HUDEP-2 (cell line): ENCODE results near the gene CLCN6.

Source experiments
- DNase-seq, 76 experiments: peaks; one replicate each; lab custom pipeline; 2025; ENCODE audit not compliant: unreplicated experiment in 76 of 76; lab: John Stamatoyannopoulos, UW

Gene CLCN6

DNA sequence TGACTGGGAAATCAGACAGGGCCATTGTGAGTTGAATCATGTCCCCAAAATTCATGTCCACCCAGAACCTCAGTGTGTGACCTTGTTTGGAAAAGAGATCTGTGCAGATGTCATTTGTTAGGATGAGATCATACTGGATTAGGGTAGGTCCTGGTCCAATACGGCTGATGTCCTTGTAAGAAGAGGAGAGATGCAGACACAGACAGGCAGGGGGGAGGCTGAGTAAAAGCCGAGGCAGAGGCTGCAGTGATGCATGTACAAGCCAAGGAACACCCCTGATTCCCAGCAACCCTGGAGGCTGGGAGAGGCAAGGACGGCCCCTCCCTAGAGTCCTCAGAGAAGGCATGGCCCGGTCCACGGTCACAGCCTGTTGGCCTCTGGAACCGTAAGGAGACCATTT, 68.6 kb downstream of the CLCN6 start:
- no peak for DNase-seq

DNA sequence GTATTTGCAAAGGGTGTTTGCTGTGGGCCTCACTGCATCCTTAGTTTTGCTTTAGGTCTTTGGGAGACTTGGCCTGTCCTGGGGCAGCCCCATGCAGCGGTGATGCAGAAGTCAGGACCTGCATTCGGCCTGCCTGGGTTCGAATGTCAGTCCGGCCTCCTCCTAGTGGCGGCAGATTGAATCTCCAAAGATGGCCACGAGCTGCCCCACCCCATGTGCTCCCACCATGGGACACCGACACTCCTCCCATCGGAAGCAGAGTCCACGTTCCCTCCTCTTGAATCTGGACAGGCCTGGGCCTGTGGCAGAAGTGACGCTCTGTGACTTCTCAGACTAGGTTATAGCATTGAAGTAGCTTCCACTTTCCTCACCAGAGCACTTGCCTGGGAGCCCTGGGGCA, 69.1 kb downstream of the CLCN6 start:
- DNase-seq, result no peak

DNA sequence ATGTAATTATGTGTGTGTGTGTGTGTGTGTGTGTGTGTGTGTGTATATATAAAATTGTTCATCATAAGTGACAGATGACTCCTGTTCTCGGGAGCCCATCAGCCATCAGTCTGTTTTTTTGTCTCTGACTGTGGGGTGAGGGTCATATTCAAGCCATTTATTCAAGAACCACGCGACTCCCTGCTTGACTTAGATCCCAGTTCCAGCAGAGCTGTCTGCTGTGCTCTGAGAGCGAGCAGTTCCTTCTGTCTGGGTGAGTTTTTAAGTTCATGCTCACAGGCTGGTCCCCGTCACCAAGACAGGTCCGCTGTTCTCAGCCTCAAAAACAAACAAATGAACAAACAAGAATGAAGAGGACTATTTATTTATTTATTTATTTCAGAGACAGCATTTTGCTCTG, 71.1 kb downstream of the CLCN6 start:
- DNase-seq, result no peak

DNA sequence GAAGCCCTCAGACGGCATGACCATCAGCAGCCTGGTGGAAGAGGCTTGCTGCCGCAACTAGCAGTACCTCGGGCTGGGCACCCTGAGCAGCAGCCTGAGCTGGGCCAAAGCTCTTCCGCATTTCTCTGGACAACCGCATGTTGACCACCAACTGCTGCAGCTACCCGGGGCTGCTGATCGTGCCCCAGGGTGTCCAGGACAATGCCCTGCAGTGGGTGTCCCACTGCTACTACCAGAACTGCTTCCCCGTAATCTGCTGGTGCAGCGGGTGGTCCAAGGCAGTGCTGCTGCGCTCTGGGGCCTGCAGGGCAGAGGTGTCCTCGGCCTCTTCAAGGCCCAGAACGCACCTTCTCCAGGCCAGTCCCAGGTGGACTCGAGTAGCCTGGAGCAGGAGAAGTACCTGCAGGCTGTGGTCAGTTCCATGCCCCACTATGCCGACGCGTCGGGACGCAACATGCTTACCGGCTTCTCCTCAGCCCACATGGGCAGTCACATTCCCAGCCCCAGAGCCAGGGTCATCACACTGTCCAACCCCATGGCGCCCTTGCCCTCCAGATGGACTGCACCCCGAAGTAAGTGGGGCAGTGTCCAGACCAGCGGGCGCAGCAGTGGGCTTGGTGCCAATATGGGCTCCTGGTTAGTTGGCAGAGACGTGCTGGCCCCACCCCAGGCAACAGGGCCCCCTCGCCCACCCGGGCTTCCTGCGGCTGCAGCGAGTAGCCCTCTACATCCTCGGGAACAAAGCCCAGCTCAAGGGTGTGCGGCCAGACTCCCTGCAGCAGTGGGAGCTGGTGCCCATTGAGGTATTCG, 72.3 kb downstream of the CLCN6 start:
- DNase-seq, result no peak

GRCh38 chr1:11878891-11879190, 72.8 kb downstream of the CLCN6 start:
- DNase-seq, result no peak

DNA sequence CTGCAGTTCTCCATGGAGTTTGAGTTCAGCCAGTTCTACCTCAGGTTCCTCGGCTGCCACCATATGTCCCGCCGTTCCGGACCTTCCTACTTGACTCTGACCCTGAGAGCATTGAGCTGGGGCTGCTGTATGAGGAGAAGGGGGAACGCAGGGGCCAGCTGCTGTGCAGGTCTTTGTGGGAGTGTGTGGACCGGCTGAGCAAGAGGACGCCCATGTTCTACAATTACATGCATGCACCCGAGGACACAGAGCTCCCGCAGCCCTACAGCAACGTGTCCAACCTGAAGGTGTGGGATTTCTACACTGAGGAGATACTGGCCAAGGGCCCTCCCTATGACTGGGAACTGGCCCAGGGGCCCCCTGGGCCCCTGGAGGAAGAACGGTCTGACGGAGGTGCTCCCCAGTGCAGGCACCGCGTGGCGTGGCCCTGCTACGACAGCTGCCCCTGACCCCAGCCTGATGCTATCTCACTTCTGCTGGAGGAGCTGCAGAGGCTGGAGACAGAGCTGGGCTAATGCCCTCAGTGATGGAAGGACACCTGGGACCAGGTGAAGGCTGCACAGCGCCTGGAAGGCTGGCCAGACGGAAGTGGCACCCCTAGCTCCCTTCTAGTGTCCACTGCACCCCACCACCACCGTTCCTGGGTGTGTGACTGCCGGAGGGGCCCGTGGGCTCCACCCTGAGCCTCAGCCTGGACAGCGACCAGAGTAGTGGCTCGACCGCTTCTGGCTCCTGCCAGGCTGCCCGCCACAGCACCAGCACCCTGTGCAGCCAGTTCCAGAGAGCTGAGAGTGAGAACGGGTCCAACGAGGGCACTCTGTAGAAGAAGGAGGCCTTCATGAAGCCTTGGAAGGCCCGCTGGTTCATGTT, 73.6 kb downstream of the CLCN6 start:
- no peak for DNase-seq

DNA sequence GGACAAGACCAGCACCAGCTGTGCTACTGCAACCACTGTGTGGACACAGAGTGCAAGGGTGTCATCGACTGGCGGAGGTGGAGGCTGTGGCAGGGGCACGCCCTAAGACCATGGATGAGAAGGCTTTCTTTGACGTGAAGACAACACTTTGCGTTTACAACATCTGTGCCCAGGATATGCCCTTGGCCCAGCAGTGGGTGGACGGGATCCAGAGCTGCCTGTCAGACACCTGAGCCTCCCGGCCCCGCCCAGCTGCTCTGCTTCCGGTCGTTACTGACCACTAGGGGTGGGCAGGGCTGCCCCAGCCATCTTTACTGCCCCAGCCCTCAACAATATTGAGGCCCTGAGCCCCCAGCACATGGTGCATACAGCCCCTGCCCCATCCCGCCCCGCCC, 74.2 kb downstream of the CLCN6 start:
- no peak for DNase-seq

DNA sequence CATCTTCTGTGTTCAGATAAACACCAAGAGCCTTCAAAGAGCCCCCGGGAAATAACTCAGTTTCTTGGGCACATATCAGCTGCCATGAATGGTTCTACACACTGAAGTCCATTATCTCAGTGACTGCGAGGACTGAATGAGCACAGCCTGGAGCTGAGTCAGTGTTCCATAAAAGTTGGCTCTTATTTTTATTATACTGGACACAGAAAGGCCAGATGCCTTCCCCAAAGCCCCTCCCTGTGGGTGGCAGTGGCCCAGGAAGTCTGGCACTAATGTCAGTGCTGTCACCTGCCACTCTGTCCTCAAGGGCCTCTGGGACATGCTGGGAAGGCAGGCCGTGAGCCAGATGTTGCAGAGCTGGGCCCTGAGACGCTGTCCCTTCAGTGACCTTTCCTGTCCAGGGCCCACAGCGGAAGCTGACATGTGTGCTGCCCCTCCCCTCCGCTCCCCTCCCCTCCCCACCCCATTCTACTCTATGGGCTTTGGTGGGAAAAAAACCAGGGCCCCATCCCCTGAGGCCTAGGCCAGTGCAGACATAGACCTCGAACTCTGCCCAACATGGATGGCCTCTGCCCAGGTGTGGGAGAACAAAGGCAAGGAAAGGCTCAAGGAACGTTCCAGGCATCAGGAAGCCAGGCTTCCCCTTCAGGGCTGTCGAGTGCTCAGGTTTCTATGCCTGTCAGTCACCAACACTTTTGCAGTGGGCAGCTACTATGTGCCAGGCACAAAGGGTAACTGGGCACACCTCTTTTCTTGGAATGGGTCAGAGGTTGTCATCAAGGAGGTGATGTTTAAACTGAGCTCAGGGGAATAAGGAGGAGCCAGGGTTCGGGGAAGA, 75.1 kb downstream of the CLCN6 start:
- DNase-seq, result no peak

DNA sequence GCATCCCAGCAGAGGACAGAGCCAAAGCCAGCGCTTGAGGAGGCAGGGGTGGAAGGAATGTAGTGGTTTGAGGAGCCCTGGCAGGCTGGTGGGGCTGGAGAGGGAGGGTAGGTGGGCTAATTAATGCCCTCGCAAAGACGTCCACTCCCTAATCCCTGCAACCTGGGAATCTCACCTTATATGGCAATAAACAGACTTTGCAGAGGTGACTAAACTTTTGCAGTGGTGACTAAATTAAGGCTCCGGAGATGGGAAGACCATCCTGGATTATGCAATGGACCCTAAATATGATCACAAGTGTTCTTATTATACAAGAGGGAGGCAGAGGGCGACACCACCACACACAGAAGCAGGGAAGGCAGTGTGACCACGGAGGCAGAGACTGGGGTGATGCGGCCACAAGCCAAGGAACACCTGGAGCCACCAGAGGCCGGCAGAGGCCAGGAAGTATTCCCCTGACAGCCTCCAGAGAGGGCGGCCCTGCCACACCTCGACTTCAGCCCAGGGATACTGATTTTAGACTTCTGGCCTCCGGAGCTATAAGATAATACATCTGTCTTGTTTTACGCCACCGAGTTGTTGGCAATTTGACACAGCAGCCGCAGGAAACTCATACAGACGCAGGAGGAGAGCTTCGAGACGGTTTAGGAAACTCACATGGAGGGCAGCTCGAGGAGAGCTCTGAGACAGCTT, 75.9 kb downstream of the CLCN6 start:
- peak in 1 of 76 experiments; percentile 1 for DNase-seq

DNA sequence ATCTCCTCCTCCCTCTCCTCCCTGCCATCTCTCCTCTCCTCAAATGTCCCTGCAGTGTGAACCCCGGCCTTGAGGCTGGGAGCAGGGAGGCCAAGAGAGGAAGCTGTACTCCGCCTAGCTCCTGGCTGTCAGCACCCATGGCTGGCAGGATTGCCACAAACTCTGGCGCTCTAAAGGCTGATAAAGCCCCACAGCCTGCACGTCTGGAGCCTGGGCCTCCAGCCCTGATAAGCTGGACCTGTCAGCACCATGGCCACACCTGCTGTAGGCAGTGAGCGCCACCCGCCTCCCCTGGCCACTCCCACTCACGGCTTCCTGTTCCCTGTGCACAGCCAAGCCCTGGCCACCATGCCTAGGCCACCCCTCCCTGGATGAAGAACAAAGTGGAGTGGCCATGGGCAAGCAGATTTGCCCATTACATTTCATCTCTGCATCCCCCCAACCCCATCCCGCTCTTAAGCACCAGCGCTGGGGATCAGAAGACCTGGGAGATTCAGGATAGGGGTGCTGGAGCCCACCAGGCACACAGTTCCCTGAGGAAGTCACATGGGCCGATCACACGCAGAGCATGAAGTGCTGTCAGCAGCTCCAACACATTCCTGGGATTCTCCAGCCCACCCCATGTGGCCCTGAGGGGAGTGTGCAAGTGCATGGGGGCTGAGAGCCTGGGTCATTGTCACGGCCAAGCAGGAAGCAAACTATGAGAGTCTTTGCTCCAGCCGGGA, 77.0 kb downstream of the CLCN6 start:
- peak in 75 of 76 experiments; percentile 28 to 95 (median 89) for DNase-seq

DNA sequence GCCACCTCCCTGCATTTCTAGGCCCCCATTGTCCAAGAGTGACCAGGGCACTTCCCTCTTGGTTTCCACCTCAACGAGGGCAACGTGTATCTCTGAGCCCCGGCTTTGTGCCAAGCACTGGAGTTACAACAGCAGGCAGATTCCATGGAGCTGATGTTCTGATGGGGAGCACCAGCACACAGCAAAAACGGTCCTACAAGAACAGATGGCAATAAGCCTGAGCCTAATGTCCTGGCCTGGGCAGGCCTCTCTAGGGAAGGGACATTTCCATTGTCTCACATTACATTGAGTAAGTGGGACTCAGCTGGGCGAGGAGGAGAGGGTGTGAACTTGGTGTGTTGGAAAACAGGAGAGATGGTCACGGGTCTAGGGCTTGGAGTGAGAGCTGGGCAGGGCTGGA, 79.9 kb downstream of the CLCN6 start:
- DNase-seq, result no peak

GRCh38 chr1:11886986-11887665, 81.1 kb downstream of the CLCN6 start:
- no peak for DNase-seq

DNA sequence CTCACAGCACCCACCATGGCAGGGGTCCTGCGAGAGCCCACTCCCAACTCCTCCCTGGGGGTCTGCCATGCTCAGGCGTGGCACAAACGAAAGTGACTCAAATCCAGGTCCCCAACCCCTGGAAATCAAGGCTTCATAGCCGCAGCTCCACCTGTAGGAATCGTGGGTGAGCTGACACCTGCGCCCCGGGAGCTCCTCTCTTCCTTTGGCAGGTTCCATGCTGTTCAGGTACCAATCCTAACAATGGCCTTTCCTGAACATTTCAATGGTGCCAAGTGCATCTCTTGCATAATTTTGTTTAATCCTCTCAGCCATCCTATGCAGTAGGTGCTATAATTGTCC, 81.6 kb downstream of the CLCN6 start:
- DNase-seq, result no peak

GRCh38 chr1:11888206-11888876, 82.3 kb downstream of the CLCN6 start:
- DNase-seq, result no peak

DNA sequence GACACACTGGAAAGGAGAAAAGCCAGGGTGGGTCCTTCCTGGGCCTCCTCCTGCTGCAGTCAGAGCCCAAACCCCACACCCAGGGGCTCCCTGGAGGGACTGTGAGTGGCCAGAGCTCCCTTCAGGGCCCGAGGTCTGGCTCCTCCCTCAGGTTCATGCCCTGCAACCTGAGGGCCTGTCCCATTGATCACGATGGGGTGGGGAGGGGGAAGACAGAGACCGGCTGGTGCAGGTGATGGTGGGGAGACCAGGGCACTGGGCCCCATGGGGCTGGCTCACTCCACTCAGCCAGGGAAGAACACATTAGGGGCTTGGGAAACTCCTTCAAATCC, 82.9 kb downstream of the CLCN6 start:
- DNase-seq, result no peak

DNA sequence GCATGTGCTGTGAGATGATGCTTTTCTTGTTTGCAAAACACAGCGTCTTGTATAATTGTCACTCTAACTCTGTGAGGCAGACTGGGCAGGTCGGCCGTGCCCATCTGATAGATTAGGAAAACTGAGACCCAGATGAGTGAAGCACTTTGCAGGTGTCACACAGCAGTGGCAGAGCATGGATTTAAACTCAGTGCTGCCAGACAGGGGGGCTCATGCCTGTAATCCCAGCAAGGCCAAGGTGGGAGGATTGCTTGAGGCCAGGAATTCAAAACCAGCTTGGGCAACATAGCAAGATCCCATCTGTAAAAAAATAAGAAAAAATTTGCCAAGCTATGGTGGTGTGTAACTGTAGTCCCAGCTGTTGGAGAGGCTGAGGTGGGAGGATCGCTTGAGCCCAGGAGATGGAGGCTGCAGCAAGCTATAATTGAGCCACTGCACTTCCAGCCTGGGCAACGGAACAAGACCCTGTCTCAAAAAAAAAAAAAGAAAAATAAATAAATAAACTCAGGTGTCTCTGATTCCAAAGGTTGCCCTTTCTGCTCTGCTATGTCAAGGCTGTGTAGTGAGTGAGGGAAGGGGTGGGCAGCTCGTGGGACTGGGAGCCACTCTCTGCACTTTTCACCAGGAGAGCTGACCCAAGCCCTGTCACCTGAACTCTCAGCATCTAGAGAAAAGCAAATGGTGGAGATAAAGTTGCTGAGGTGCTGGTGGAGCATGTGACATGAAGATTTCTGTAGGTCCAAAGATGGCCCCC, 85.6 kb downstream of the CLCN6 start:
- DNase-seq, result no peak
